Heart left ventricle (tissue), 16 donors: ENCODE results near the gene PAGE4. TPM values are rescaled to one million over a fixed set of nuclear protein-coding genes. Genes with fewer than 3 reads are reported as not detected.

Source experiments
- ATAC-seq, 4 donors: fragments of 200-7000 bp; cut with Tn5 transposase; one replicate each; pipeline ENCODE4 v1.9.1; 2020 to 2022; ENCODE audit warnings: moderate library complexity in 4 of 4, mild to moderate bottlenecking in 3 of 4, moderate number of reproducible peaks in 1 of 4
- DNase-seq, 5 donors: peaks; one replicate each; pipeline ENCODE4 v3.0.0-alpha.2; 2020
- H3K27ac ChIP-seq, 12 donors: fragments of 200-600 bp; sonication (generic) in 4 of 12; one replicate each; pipeline versions ENCODE4 v1.5.0 to v1.8.0; 2016 to 2022; ENCODE audit warnings: mild to moderate bottlenecking in 2 of 12
- H3K27me3 ChIP-seq, 9 donors: fragments of 200-600 bp; sonication (generic) in 2 of 9; one replicate each; pipeline versions ENCODE4 v1.5.1 to v1.8.0; 2016 to 2022; ENCODE audit warnings: mild to moderate bottlenecking in 3 of 9
- H3K36me3 ChIP-seq, 9 donors: fragments of 200-600 bp; sonication (generic) in 2 of 9; one replicate each; pipeline versions ENCODE4 v1.5.0 to v1.8.0; 2018 to 2022; ENCODE audit warnings: mild to moderate bottlenecking in 2 of 9
- H3K4me1 ChIP-seq, 12 donors: fragments of 200-600 bp; sonication (generic) in 4 of 12; one replicate each; pipeline versions ENCODE4 v1.5.0 to v1.8.0; 2016 to 2022; ENCODE audit warnings: mild to moderate bottlenecking in 3 of 12
- H3K4me3 ChIP-seq, 12 donors: fragments of 200-600 bp; sonication (generic) in 4 of 12; one replicate each; pipeline versions ENCODE4 v1.5.0 to v1.8.0; 2017 to 2022; ENCODE audit warnings: mild to moderate bottlenecking in 9 of 12, moderate library complexity in 4 of 12
- H3K9me3 ChIP-seq, 12 donors: fragments of 200-600 bp; sonication (generic) in 4 of 12; one replicate each; pipeline versions ENCODE4 v1.5.0 to v1.8.0; 2016 to 2022; ENCODE audit warnings: mild to moderate bottlenecking in 1 of 12
- POLR2A ChIP-seq, 2 donors: fragments of 450-650 bp; IDR thresholded peaks; one replicate each; pipeline ENCODE4 v1.6.1; 2017; ENCODE audit warnings: antibody characterized with exemption in 2 of 2, mild to moderate bottlenecking in 2 of 2, moderate library complexity in 2 of 2
- WGBS, 4 donors: extraction: QIAGEN DNeasy Blood & Tissue Kit in 2 of 4; methylation state at CpG; one replicate each; pipeline versions ENCODE4 v1.1.5 to v1.1.7; 2013 to 2018; 5-methylcytosine and 5-hydroxymethylcytosine counted together
- intact Hi-C, 10 donors: fragments of 100-400 bp; cut with DNase I; formaldehyde crosslinking; loops; one replicate each; pipeline versions ENCODE4 v1.11.1 to v1.14.2; 2022
- polyA plus RNA-seq, 2 donors: library from polyadenylated mRNA; stranded (reverse); fragments of 200-250 nt; gene quantifications; one replicate each; pipeline ENCODE4 v1.2.3, GENCODE V29; 2013
- total RNA-seq, 9 donors: library from RNA; depleted of rRNA in 2 of 9; stranded (reverse); fragments of >200 nt in 2 of 9; fragmentation: NEBNext Ultra II Directional in 3 of 9; extraction: Animal tissue kit (Norgen Biotek cat#: 25700) in 3 of 9; gene quantifications; one replicate each; pipeline versions ENCODE4 v1.1.0 to v1.2.4, GENCODE V29; 2016 to 2023
- TF ChIP-seq, protein P1 (sequence below), 12 donors: fragments of 200-600 bp; sonication (generic) in 4 of 12; IDR thresholded peaks; one replicate each; pipeline versions ENCODE4 v1.5.0 to v1.8.0; 2018 to 2022; ENCODE audit warnings: antibody characterized with exemption in 12 of 12, mild to moderate bottlenecking in 5 of 12
- donor health status: ischemic (EF 13 %, LVEDD 7.1; RV severe dilation, severe dysfunction).
- donor health status: healthy with polysubstance abuse.
- donor health status: DM: no; HTN: yes; CAD: no.
- donor health status: DM: no; HTN: no; CAD: no.
- donor health status: ischemic (EF 25% LVEDD 6.9; RV normal size, moderate dysfunction).
- donor health status: ischemic (EF 25% LVEDD 5.7; RV mildly dilated, moderate dysfunction).
- donor health status: healthy.
- donor health status: DM: yes; HTN: yes; CAD: no.
- donor health status: ischemic (EF 35%, LVEDD 5.7; RV mildly dilated, moderate dysfunction).
- donor health status: nonischemic (EF 11% LVEDD 7.7; RV severe dilation, severe dysfunction).
- donor health status: DM: yes; HTN: yes; CAD: no.
- donor health status: PGD.
- donor health status: ischemic (EF 29% LVEDD 5.4; RV normal size, mild dysfunction).
- donor health status: nonischemic (EF 23%, LVEDD 6.1; RV moderate dilation, normal function).

Gene PAGE4
- total and polyA plus RNA-seq, 11 donors = not detected

DNA sequence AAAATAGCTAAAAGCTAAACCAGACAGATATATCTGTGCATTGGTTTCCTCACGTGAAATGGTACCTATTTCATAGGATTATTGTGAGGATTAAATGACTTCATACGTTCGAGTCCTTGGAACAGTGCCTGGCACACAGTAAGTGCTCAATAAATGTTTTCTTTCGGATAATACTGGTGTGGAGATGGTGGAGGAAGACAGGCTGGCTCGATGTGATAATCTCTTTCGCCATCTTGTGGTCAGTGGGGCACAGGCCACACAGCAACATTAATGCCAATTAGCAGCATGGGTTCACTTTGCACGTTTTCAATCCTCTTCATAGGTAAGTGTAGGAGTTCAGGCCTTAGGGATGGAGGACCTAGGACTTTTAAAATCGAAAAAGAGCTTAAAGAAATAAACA lies 9.3 kb downstream of the PAGE4 start:
- ATAC-seq (peak in 2 of 4 donors; percentile 41 to 65), DNase-seq (no peak)
- no peaks in the 10 kb centered on the region for H3K9me3 ChIP-seq
- intact Hi-C loops = no loop called here
- H3K4me1 ChIP-seq = no peaks in the 10 kb centered on the region
- no peaks in the 10 kb centered on the region for H3K36me3 ChIP-seq
- H3K27ac ChIP-seq = no peak overlapping the region
- H3K27me3 ChIP-seq = peaks cover 0 to 27% (median 0%) of the 10 kb centered on the region in 9 donors
- WGBS, 4 donors = 17 to 22% (median 17%) methylated on average over 8 of the region's 8 CpGs
- H3K4me3 ChIP-seq = no peak overlapping the region
- TF ChIP-seq, protein P1, sequence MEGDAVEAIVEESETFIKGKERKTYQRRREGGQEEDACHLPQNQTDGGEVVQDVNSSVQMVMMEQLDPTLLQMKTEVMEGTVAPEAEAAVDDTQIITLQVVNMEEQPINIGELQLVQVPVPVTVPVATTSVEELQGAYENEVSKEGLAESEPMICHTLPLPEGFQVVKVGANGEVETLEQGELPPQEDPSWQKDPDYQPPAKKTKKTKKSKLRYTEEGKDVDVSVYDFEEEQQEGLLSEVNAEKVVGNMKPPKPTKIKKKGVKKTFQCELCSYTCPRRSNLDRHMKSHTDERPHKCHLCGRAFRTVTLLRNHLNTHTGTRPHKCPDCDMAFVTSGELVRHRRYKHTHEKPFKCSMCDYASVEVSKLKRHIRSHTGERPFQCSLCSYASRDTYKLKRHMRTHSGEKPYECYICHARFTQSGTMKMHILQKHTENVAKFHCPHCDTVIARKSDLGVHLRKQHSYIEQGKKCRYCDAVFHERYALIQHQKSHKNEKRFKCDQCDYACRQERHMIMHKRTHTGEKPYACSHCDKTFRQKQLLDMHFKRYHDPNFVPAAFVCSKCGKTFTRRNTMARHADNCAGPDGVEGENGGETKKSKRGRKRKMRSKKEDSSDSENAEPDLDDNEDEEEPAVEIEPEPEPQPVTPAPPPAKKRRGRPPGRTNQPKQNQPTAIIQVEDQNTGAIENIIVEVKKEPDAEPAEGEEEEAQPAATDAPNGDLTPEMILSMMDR (IDR thresholded peaks at IDR 0.05) = peak in 11 of 12 donors; percentile 12 to 56 (median 52)
- no peak for TF ChIP-seq POLR2A (IDR thresholded peaks at IDR 0.05)

GRCh38 chrX:49840679-49841078 lies 11.6 kb downstream of the PAGE4 start:
- ATAC-seq (peak; percentile 70 to 90 (median 84)), DNase-seq (peak in 4 of 5 donors; percentile 35 to 74 (median 55))
- 41 to 49% (median 42%) methylated on average over 3 of the region's 3 CpGs for WGBS, 4 donors
- intact Hi-C loops = loop anchor here in 1 of 10 donors (5.0 kb wide), 1 partner anchor 37 kb away; the partner anchor contains the start of gene USP27X
- Histone ChIP-seq H3K27ac (no peak overlapping the region), H3K9me3 (no peaks in the 10 kb centered on the region), H3K36me3 (no peaks in the 10 kb centered on the region), H3K27me3 (peaks cover 0 to 23% (median 0%) of the 10 kb centered on the region in 9 donors), H3K4me1 (no peaks in the 10 kb centered on the region), H3K4me3 (no peak overlapping the region)
- no peak for TF ChIP-seq POLR2A (IDR thresholded peaks at IDR 0.05)
- TF ChIP-seq, protein P1 (IDR thresholded peaks at IDR 0.05) = peak in 10 of 12 donors; percentile 5 to 50 (median 27)

DNA sequence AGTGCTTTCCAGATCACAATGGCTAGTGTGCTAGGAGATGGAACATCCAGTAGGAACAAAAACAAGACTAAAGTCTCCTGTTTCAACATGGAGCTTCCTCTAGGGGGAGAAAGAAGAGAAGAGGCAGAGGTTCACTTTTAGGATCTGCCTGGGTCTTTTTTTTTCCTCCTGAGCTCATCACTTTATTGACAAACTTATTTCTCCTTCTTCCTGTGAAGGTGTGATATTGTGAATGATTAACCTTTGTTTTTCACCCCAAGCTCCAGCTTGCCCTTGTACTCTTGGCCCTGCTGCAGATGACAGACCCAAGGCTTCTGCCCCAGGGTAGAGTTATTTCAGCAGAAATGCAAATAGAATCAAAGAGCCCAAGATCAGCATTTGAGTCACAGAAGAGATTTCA lies 13.5 kb downstream of the PAGE4 start:
- Histone ChIP-seq H3K4me1 (no peaks in the 10 kb centered on the region), H3K4me3 (no peak overlapping the region), H3K9me3 (no peaks in the 10 kb centered on the region), H3K36me3 (no peaks in the 10 kb centered on the region), H3K27ac (no peak overlapping the region), H3K27me3 (peaks cover 0 to 20% (median 0%) of the 10 kb centered on the region in 9 donors)
- DNase-seq = no peak
- intact Hi-C loops = loop anchor here in 1 of 10 donors (5.0 kb wide), 1 partner anchor 35 kb away; the partner anchor contains the start of gene USP27X
- no peak for ATAC-seq
- no peak for TF ChIP-seq POLR2A (IDR thresholded peaks at IDR 0.05)
- TF ChIP-seq, protein P1 (IDR thresholded peaks at IDR 0.05) = no peak

DNA sequence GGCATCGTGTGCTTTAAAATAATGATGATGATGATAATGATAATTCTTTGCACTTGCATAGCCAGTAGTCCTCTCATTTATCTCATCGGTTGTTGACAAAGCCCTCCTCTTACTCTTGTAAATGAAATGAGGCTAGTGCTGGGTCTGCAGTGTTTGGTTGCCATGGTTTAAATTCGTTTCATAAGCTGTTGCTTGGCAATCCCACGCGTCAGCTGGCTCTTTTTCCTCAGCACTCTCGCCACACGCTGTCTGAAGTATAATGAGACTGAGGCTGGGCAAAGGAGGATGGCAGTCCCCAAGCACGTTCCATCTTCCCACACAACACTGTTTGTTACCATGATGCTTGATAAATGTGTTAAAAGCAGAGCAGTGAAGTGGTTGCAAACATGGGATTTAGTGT lies 15.5 kb downstream of the PAGE4 start:
- no peak overlapping the region for H3K4me3 ChIP-seq
- H3K27me3 ChIP-seq = peaks cover 0 to 20% (median 0%) of the 10 kb centered on the region in 9 donors
- WGBS, 4 donors = 40 to 58% (median 53%) methylated on average over 8 of the region's 8 CpGs
- no peak for ATAC-seq
- no peaks in the 10 kb centered on the region for H3K36me3 ChIP-seq
- no peak for DNase-seq
- H3K4me1 ChIP-seq = no peaks in the 10 kb centered on the region
- intact Hi-C loops = loop anchor here in 1 of 10 donors (5.0 kb wide), 1 partner anchor 33 kb away; the partner anchor contains the start of gene USP27X
- no peak for TF ChIP-seq POLR2A (IDR thresholded peaks at IDR 0.05)
- TF ChIP-seq, protein P1 (IDR thresholded peaks at IDR 0.05) = no peak
- peaks cover 0 to 8% (median 0%) of the 10 kb centered on the region in 12 donors for H3K9me3 ChIP-seq
- no peak overlapping the region for H3K27ac ChIP-seq
